IMR-90 (cell line): ENCODE measurements around the gene SLC6A11.

ENCODE experiments used
- BHLHE40 ChIP-seq: fragments of 150-350 bp; IDR thresholded peaks from 2 replicates; pipeline ENCODE4 v1.6.1; 2016; ENCODE audit warnings: mild to moderate bottlenecking, low read depth, low read length
- CEBPB ChIP-seq: IDR thresholded peaks from 2 replicates; pipeline ENCODE4 v1.6.1; 2012; ENCODE audit warnings: low read depth, low read length, improper control_type of control experiment
- CHD1 ChIP-seq: IDR thresholded peaks from 2 replicates; pipeline ENCODE4 v1.6.1; 2012; ENCODE audit warnings: low read depth, low read length, improper control_type of control experiment
- MXI1 ChIP-seq: IDR thresholded peaks from 2 replicates; pipeline ENCODE4 v1.6.1; 2012; ENCODE audit warnings: low read depth, mild to moderate bottlenecking, low read length, moderate library complexity, borderline replicate concordance
- NFE2L2 ChIP-seq: fragments of 150-350 bp; IDR thresholded peaks from 2 replicates; pipeline ENCODE4 v1.6.1; 2016; ENCODE audit warnings: low read depth, mild to moderate bottlenecking, low read length
- POLR2A ChIP-seq: IDR thresholded peaks from 2 replicates; pipeline ENCODE4 v1.6.1; 2012; ENCODE audit warnings: mild to moderate bottlenecking, low read depth, low read length
- RAD21 ChIP-seq: IDR thresholded peaks from 2 replicates; pipeline ENCODE4 v1.6.1; 2012; ENCODE audit warnings: low read length, improper control_type of control experiment
- RFX5 ChIP-seq: IDR thresholded peaks from 2 replicates; pipeline ENCODE4 v1.8.0; 2012; ENCODE audit warnings: low read depth, mild to moderate bottlenecking, low read length, moderate library complexity
- TF ChIP-seq, protein P1 (sequence below): conservative IDR thresholded peaks from 2 replicates; pipeline ENCODE4 v1.5.1; 2012; ENCODE audit warnings: mild to moderate bottlenecking, low read depth, low read length, improper control_type of control experiment
- TF ChIP-seq, protein P2 (sequence below): fragments of 150-350 bp; IDR thresholded peaks from 2 replicates; pipeline ENCODE4 v1.6.1; 2017; ENCODE audit warnings: mild to moderate bottlenecking, antibody characterized with exemption, low read length, low read depth

DNA sequence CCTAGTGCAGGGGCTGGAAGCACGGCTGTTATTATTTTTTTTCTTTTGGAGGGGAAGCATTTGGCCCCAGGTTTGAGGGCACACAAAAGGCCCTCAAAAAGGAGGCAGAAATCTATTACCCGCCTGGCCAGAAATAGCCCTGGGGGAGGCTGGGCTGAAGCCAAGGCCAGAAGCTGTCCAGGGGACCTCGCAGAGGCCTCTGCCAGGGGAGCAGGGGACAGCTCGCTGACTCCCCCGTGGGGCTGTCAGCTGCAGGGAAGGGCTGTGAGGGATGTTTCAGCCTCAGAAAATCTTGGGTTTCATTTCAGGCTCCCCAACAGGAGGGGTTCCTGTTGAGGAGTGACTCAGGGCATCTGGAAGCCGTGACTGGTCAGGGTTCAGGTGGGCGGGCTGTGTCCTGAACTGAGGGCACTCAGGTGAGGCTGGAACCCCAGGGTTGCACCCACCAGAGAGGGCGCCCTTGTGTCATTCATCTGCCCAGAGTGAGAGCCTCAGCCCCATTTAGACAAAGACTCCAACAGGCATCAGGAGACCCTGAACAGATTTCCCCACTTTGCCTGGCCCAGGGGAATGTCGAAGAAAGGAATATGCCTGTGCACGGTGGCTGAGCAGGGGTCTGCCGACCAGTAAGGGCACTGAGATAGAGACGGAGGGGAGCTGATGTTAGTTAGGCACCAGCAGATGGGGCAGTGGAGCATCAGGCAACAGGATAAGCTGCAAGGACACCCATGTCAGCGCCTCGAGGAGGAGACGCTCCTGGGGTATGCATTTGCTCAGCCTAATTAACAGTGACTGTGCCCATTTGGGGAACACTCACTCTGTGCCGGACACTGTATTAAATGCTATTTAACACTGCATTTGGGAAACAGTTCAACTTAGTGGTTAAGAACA, 43.5 kb upstream of the SLC6A11 start:
- TF ChIP-seq, protein P1, sequence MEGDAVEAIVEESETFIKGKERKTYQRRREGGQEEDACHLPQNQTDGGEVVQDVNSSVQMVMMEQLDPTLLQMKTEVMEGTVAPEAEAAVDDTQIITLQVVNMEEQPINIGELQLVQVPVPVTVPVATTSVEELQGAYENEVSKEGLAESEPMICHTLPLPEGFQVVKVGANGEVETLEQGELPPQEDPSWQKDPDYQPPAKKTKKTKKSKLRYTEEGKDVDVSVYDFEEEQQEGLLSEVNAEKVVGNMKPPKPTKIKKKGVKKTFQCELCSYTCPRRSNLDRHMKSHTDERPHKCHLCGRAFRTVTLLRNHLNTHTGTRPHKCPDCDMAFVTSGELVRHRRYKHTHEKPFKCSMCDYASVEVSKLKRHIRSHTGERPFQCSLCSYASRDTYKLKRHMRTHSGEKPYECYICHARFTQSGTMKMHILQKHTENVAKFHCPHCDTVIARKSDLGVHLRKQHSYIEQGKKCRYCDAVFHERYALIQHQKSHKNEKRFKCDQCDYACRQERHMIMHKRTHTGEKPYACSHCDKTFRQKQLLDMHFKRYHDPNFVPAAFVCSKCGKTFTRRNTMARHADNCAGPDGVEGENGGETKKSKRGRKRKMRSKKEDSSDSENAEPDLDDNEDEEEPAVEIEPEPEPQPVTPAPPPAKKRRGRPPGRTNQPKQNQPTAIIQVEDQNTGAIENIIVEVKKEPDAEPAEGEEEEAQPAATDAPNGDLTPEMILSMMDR: 0 out of 2 replicates have a peak, but pooled peaks have one; percentile 2
- TF ChIP-seq RAD21 (no peak), NFE2L2 (no peak), BHLHE40 (no peak), CHD1 (no peak), POLR2A (no peak), CEBPB (no peak), RFX5 (no peak), MXI1 (no peak)
- TF ChIP-seq, protein P2, sequence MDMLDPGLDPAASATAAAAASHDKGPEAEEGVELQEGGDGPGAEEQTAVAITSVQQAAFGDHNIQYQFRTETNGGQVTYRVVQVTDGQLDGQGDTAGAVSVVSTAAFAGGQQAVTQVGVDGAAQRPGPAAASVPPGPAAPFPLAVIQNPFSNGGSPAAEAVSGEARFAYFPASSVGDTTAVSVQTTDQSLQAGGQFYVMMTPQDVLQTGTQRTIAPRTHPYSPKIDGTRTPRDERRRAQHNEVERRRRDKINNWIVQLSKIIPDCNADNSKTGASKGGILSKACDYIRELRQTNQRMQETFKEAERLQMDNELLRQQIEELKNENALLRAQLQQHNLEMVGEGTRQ: no peak
